Upper lobe of right lung (tissue), 1 donor: ENCODE measurements around the gene LHFPL6. TPM values are rescaled to one million over a fixed set of nuclear protein-coding genes. Genes with fewer than 3 reads are reported as not detected.
"Not testable (repeated sequence)": the region's sequence is repeated elsewhere in the genome, so short reads cannot be mapped to it uniquely, and the experiment has no call there.

Experiments used
- ATAC-seq: fragments of 200-7000 bp; cut with Tn5 transposase; one replicate; pipeline ENCODE4 v1.9.1; 2020; ENCODE audit warnings: mild to moderate bottlenecking, moderate library complexity
- DNase-seq: peaks from one replicate; pipeline ENCODE4 v3.0.0-alpha.2; 2020
- H3K27ac ChIP-seq: fragments of 200-600 bp; one replicate; pipeline ENCODE4 v1.8.0; 2022
- H3K27me3 ChIP-seq: fragments of 200-600 bp; one replicate; pipeline ENCODE4 v1.8.0; 2022; ENCODE audit warnings: mild to moderate bottlenecking
- H3K36me3 ChIP-seq: fragments of 200-600 bp; one replicate; pipeline ENCODE4 v1.8.0; 2022
- H3K4me1 ChIP-seq: fragments of 200-600 bp; one replicate; pipeline ENCODE4 v1.8.0; 2022
- H3K4me3 ChIP-seq: fragments of 200-600 bp; one replicate; pipeline ENCODE4 v1.8.0; 2022; ENCODE audit warnings: mild to moderate bottlenecking
- H3K9me3 ChIP-seq: fragments of 200-600 bp; one replicate; pipeline ENCODE4 v1.8.0; 2022
- intact Hi-C: fragments of 100-400 bp; cut with DNase I; formaldehyde crosslinking; loops from one replicate; pipeline ENCODE4 v1.11.0; 2022
- total RNA-seq: library from RNA; stranded (reverse); fragmentation: NEBNext Ultra II Directional; extraction: Animal tissue kit (Norgen Biotek cat#: 25700); gene quantifications from one replicate; pipeline ENCODE4 v1.2.1, GENCODE V29; 2021
- TF ChIP-seq, protein P1 (sequence below): fragments of 200-600 bp; IDR thresholded peaks from one replicate; pipeline ENCODE4 v1.8.0; 2022; ENCODE audit warnings: antibody characterized with exemption
- donor health status: DM: no; HTN: yes; CAD: no; lungs with severe emphysema.

The LHFPL6 gene
- total RNA-seq, 1 donor from 2014 or later = 80.0 TPM

DNA sequence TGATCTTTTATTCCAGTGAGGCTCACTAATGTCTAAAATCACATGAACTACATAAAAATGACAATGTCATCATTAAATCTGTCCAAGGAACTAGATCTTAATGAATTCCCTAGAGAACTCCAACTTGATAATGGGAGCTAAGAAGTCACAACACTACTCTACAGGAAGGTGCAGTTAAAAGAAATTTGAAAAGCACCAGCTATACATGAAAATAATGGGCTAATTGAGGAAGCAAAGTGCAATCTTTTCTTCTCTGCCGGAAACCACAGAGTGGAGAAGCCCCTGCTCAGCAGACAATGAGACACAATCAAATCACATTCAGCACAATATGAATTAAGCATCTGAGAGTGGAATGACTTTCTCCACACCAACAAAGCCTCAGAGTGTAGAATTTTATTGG lies 261.7 kb downstream of the LHFPL6 start:
- Histone ChIP-seq H3K4me3 (no peak overlapping the region), H3K27me3 (no peaks in the 10 kb centered on the region), H3K36me3 (no peaks in the 10 kb centered on the region), H3K9me3 (no peaks in the 10 kb centered on the region), H3K27ac (no peak overlapping the region), H3K4me1 (no peaks in the 10 kb centered on the region)
- no peak for DNase-seq
- ATAC-seq = no peak
- intact Hi-C loops = no loop called here
- TF ChIP-seq, protein P1, sequence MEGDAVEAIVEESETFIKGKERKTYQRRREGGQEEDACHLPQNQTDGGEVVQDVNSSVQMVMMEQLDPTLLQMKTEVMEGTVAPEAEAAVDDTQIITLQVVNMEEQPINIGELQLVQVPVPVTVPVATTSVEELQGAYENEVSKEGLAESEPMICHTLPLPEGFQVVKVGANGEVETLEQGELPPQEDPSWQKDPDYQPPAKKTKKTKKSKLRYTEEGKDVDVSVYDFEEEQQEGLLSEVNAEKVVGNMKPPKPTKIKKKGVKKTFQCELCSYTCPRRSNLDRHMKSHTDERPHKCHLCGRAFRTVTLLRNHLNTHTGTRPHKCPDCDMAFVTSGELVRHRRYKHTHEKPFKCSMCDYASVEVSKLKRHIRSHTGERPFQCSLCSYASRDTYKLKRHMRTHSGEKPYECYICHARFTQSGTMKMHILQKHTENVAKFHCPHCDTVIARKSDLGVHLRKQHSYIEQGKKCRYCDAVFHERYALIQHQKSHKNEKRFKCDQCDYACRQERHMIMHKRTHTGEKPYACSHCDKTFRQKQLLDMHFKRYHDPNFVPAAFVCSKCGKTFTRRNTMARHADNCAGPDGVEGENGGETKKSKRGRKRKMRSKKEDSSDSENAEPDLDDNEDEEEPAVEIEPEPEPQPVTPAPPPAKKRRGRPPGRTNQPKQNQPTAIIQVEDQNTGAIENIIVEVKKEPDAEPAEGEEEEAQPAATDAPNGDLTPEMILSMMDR = no peak

DNA sequence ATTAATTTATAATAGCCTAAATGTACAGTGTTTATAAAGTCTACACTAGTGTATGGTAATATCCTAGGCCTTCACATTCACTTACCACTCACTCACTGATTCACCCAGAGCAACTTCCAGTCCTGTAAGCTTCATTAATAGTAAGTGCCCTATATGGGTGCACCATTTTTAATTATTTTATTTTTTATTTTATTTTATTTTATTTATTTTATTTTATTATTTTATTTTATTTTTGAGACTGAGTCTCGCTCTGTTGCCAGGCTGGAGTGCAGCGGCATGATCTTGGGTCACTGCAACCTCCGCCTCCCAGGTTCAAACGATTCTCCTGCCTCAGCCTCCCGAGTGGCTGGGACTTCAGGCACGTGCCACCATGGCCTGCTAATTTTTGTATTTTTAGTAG lies 264.9 kb downstream of the LHFPL6 start:
- H3K36me3 ChIP-seq, H3K27ac ChIP-seq, H3K27me3 ChIP-seq, H3K4me3 ChIP-seq, H3K9me3 ChIP-seq, ATAC-seq, H3K4me1 ChIP-seq, DNase-seq, intact Hi-C loops: not testable (repeated sequence)

DNA sequence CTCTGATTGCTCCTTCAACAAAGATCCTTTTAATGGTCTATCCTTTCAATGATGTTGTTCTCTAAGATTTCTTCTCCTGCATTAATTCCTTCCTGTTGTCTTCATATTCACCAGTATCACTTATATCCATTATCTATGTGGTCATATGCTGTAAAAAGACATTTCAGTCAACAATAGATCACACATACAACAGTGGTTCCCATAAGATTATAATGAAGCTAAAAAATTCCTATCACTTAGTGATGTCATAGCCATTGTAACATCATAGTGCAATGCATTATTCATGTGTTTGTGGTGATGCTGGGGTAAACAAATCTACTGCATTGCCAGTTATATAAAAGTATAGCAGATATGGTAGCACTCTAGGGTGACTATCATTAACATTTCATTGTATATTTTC lies 266.1 kb downstream of the LHFPL6 start:
- no peak overlapping the region for H3K4me3 ChIP-seq
- DNase-seq = no peak
- no peaks in the 10 kb centered on the region for H3K4me1 ChIP-seq
- TF ChIP-seq, protein P1 = no peak
- ATAC-seq = no peak
- H3K9me3 ChIP-seq = no peaks in the 10 kb centered on the region
- no peak overlapping the region for H3K27ac ChIP-seq
- H3K27me3 ChIP-seq = no peaks in the 10 kb centered on the region
- intact Hi-C loops = no loop called here
- H3K36me3 ChIP-seq = no peaks in the 10 kb centered on the region

DNA sequence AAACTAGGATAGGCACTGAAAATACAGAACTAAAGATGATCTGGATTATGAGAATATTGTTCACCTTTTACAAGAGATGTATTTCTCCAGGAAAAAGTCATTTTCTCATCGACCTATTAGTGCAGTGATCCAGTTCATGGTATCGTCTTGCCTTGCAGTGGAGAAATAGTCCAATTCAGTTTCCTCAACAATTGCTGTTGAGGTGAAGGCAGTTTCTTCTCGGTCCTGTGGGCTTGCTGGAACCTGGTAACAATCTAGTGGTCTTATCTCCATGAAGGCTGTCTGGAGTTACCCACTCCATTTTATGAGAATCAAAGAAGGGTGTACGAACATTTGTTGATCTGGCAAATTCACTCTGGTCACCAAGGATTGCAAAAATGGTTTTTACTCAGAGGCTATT lies 266.8 kb downstream of the LHFPL6 start:
- H3K27ac ChIP-seq = no peak overlapping the region
- DNase-seq (no peak), ATAC-seq (no peak)
- H3K4me3 ChIP-seq = no peak overlapping the region
- intact Hi-C loops = no loop called here
- no peaks in the 10 kb centered on the region for H3K4me1 ChIP-seq
- no peaks in the 10 kb centered on the region for H3K9me3 ChIP-seq
- H3K27me3 ChIP-seq = no peaks in the 10 kb centered on the region
- TF ChIP-seq, protein P1 = no peak
- H3K36me3 ChIP-seq = no peaks in the 10 kb centered on the region

DNA sequence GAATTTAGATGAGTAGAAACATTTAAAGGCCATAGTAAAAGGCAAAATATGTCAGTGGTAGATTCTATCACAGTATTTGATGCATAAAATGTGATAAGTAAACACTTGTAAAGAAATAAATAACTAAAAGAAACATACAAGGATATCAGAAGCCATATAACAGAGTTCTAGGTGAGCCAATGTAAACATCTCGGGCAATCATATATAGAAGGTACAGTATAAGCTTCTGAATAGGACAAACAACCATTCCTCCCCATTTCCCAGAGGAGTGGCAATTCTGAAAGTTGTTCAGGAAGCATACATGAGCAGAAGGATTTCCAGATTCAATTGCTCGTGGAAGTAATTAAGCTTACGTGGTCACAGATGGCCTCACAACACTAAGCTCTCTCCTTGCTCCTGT lies 267.3 kb downstream of the LHFPL6 start:
- ATAC-seq = no peak

DNA sequence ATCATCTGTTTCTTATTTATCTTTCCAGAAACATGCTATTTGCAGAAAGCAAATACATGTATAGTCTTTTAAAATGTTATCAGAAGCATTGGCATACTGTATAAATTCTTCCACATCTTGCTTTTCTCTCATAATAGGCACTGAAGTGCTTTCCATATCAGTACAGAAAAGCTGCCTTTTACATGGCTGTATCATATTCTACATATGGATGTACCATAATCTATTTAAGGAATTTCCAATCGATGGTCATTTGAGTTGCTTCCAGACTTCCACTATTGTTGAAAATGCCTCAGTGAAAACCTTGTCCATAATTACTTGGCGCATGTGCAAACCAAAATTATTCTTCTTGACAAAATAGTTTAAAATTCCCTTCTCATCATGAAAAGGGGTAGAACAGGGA lies 272.5 kb downstream of the LHFPL6 start:
- Histone ChIP-seq H3K36me3 (no peaks in the 10 kb centered on the region), H3K4me1 (peaks cover 15% of the 10 kb centered on the region), H3K9me3 (no peaks in the 10 kb centered on the region), H3K4me3 (no peak overlapping the region), H3K27me3 (no peaks in the 10 kb centered on the region), H3K27ac (no peak overlapping the region)
- TF ChIP-seq, protein P1 = no peak
- DNase-seq (no peak), ATAC-seq (no peak)
- intact Hi-C loops = no loop called here

More for the DNA sequence above, 267.3 kb downstream of the LHFPL6 start:
- H3K27me3 ChIP-seq = no peaks in the 10 kb centered on the region
- H3K27ac ChIP-seq = no peak overlapping the region
- H3K36me3 ChIP-seq = no peaks in the 10 kb centered on the region
- no peak for DNase-seq
- no peak overlapping the region for H3K4me3 ChIP-seq
- H3K9me3 ChIP-seq = no peaks in the 10 kb centered on the region
- TF ChIP-seq, protein P1 = no peak
- intact Hi-C loops = no loop called here
- H3K4me1 ChIP-seq = no peaks in the 10 kb centered on the region
